Colonic mucosa (tissue), 4 donors: ENCODE data around the gene OCRL. TPM values are rescaled to one million over a fixed set of nuclear protein-coding genes. Genes with fewer than 3 reads are reported as not detected.
A peak's percentile ranks its signal among the peaks of the same experiment; 100 is the strongest.

Experiments used
- DNase-seq: peaks from one replicate; pipeline ENCODE4 v3.0.0-alpha.2; 2020
- H3K27ac ChIP-seq: fragments of 200-600 bp; one replicate; pipeline ENCODE4 v1.8.0; 2021
- H3K27me3 ChIP-seq: fragments of 200-600 bp; one replicate; pipeline ENCODE4 v1.8.0; 2021
- H3K36me3 ChIP-seq: fragments of 200-600 bp; one replicate; pipeline ENCODE4 v1.8.0; 2021
- H3K4me1 ChIP-seq: fragments of 200-600 bp; one replicate; pipeline ENCODE4 v1.8.0; 2021; ENCODE audit warnings: mild to moderate bottlenecking
- H3K4me3 ChIP-seq: fragments of 200-600 bp; one replicate; pipeline ENCODE4 v1.8.0; 2021
- H3K9ac ChIP-seq, 2 donors: one replicate each; pipeline ENCODE4 v1.7.0; 2013; ENCODE audit warnings: control low read depth in 2 of 2, low read depth in 2 of 2, low read length in 2 of 2
- H3K9me3 ChIP-seq: fragments of 200-600 bp; one replicate; pipeline ENCODE4 v1.8.0; 2021
- CTCF ChIP-seq: fragments of 200-600 bp; IDR thresholded peaks from one replicate; pipeline ENCODE4 v1.8.0; 2022; ENCODE audit warnings: antibody characterized with exemption, mild to moderate bottlenecking
- intact Hi-C: fragments of 100-400 bp; cut with DNase I; formaldehyde crosslinking; loops from one replicate; pipeline ENCODE4 v1.14.1; 2022
- total RNA-seq, 2 donors: library from RNA; stranded (reverse); fragmentation: NEBNext Ultra II Directional in 1 of 2; extraction: Animal tissue kit (Norgen Biotek cat#: 25700) in 1 of 2; gene quantifications; one replicate each; pipeline ENCODE4 v1.2.1, GENCODE V29; 2021
- donor health status: healthy.
- donor health status: DM: no; HTN: no; CAD: no.
- donor health status: DM: no; HTN: no; CAD: no.

Gene OCRL
- total RNA-seq, 2 donors from 2014 or later, result 26.2 to 32.8 TPM

DNA sequence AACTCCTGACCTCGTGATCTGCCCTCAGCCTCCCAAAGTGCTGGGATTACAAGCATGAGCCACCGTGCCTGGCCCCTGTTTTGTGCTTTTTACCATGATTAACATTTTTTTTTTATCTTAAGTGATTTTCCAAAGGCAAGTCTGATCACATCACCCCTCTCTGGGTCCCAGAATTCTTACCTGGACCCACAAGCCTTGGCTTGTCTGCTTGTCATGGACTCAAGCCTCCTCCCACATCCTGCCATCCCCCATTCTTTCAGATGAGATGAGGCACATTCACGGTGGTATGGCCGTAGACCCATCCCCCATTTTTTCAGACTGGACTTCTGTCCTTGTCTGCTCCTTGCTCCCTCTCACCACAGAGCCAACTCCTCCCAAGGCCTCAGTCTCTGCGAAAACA is 59.4 kb downstream of the OCRL start:
- Histone ChIP-seq H3K27ac (no peak overlapping the region), H3K9ac (no peak overlapping the region), H3K4me1 (no peaks in the 10 kb centered on the region), H3K4me3 (no peak overlapping the region), H3K36me3 (no peaks in the 10 kb centered on the region), H3K27me3 (no peaks in the 10 kb centered on the region), H3K9me3 (no peaks in the 10 kb centered on the region)
- no peak for DNase-seq
- TF ChIP-seq CTCF, result no peak
- intact Hi-C loops, result no loop called here

DNA sequence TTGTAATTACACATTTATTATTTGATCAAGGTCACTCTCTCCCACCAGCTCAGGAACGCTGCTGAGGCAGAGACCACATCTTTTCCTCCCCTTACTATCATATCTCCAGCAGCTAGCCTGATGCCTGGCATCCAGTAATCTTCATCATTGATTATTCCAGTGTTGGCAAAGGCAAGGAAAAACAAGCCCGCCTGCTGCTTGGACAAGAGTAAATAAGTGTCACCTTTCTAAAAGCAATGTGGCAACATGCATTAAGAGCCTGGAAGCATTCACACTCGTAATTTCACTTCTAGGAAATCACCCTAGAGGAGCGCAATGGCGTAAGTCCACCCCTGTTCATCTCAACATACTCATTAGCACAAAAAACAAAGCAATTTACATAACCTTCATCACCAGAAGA is 59.9 kb downstream of the OCRL start:
- Histone ChIP-seq H3K27me3 (no peaks in the 10 kb centered on the region), H3K27ac (no peak overlapping the region), H3K36me3 (no peaks in the 10 kb centered on the region), H3K9ac (no peak overlapping the region), H3K4me3 (no peak overlapping the region), H3K9me3 (no peaks in the 10 kb centered on the region), H3K4me1 (no peaks in the 10 kb centered on the region)
- no peak for TF ChIP-seq CTCF
- no peak for DNase-seq
- intact Hi-C loops, result loop anchor here (10.0 kb wide), 3 partner anchors 305 to 595 kb away; partner anchors contain the start of gene UTP14A

GRCh38 chrX:129600981-129601424 is 60.9 kb downstream of the OCRL start:
- intact Hi-C loops, result loop anchor here (10.0 kb wide), 3 partner anchors 304 to 594 kb away; partner anchors contain the start of gene UTP14A
- H3K27ac ChIP-seq, result no peak overlapping the region
- no peaks in the 10 kb centered on the region for H3K36me3 ChIP-seq
- no peaks in the 10 kb centered on the region for H3K27me3 ChIP-seq
- H3K4me1 ChIP-seq, result no peaks in the 10 kb centered on the region
- H3K9ac ChIP-seq, result no peak overlapping the region
- peak; percentile 58 for TF ChIP-seq CTCF
- no peak for DNase-seq
- no peaks in the 10 kb centered on the region for H3K9me3 ChIP-seq
- no peak overlapping the region for H3K4me3 ChIP-seq

DNA sequence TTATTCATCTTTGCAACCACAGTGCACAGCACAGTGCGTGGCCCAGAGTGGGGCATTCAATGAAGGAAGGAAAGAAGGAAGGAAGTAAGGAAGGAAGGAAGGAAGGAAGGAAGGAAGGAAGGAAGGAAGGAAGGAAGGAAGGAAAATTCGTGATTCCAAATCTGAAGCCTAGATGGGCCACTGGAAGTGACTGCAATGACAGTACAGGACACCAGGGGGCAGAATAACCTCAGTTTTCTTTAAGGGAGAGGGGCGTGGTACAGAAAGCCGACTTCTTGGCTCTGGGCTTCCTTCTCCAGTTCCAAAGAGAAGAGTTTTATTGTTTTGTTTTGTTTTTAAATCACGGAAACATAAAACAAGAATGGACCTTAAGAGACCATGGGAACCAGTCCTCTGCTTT is 66.9 kb downstream of the OCRL start:
- no peak overlapping the region for H3K9ac ChIP-seq
- TF ChIP-seq CTCF, result peak; percentile 76
- H3K36me3 ChIP-seq, result no peaks in the 10 kb centered on the region
- no peak overlapping the region for H3K4me3 ChIP-seq
- H3K27ac ChIP-seq, result no peak overlapping the region
- peak; percentile 81 for DNase-seq
- intact Hi-C loops, result loop anchor here (2.0 to 10.0 kb wide), 4 partner anchors 120 to 588 kb away; partner anchors contain the start of gene UTP14A
- H3K9me3 ChIP-seq, result no peaks in the 10 kb centered on the region
- H3K4me1 ChIP-seq, result no peaks in the 10 kb centered on the region
- H3K27me3 ChIP-seq, result no peaks in the 10 kb centered on the region

DNA sequence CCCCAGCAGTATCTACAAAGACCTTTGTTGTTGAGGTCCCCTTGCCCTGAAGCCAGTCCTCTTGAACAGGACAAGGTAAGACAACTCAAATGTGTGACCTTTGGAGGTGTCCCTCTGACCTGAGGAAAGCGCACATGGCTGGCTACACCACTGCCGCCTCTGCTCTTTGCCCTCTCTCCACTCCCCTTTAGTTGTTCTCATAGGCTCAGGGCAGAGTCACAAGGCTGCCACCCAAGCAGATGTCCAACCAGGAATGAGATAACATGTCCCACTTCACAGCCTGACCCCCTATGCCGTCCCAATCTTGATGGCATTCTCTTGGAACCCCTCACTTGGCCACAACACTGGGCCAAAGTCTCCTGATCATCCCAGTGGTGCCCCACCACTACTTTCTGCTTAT is 68.4 kb downstream of the OCRL start:
- H3K27me3 ChIP-seq, result no peaks in the 10 kb centered on the region
- intact Hi-C loops, result loop anchor here (10.0 kb wide), 3 partner anchors 296 to 586 kb away; partner anchors contain the start of gene UTP14A
- no peaks in the 10 kb centered on the region for H3K9me3 ChIP-seq
- no peak overlapping the region for H3K4me3 ChIP-seq
- H3K4me1 ChIP-seq, result no peaks in the 10 kb centered on the region
- DNase-seq, result no peak
- TF ChIP-seq CTCF, result no peak
- H3K9ac ChIP-seq, result no peak overlapping the region
- no peak overlapping the region for H3K27ac ChIP-seq
- H3K36me3 ChIP-seq, result no peaks in the 10 kb centered on the region
